Trophoblast cell (in vitro differentiated cells and primary cell): Measurements from ENCODE around the gene LRRN4CL.
"Not testable (repeated sequence)": the region's sequence is repeated elsewhere in the genome, so short reads cannot be mapped to it uniquely, and the experiment has no call there.

Source experiments
- DNase-seq, 2 donors: peaks; one replicate each; pipeline ENCODE4 v3.0.0-alpha.2; 2016
- H2AFZ ChIP-seq: 2 replicates; pipeline ENCODE4 v1.6.1; 2013; ENCODE audit warnings: low read length, moderate library complexity, mild to moderate bottlenecking; ENCODE audit not compliant: insufficient read depth, poor library complexity
- H2AK5ac ChIP-seq: 2 replicates; pipeline ENCODE4 v1.6.1; 2013; ENCODE audit warnings: mild to moderate bottlenecking, low read length
- H2BK120ac ChIP-seq: 2 replicates; pipeline ENCODE4 v1.6.1; 2013; ENCODE audit warnings: low read length, mild to moderate bottlenecking, moderate library complexity; ENCODE audit not compliant: insufficient read depth, poor library complexity
- H2BK12ac ChIP-seq: 2 replicates; pipeline ENCODE4 v1.6.1; 2013; ENCODE audit warnings: mild to moderate bottlenecking, low read length, moderate library complexity
- H2BK5ac ChIP-seq: 2 replicates; pipeline ENCODE4 v1.6.1; 2013; ENCODE audit warnings: low read length, low read depth, moderate library complexity, mild to moderate bottlenecking; ENCODE audit not compliant: poor library complexity
- H3K14ac ChIP-seq: 2 replicates; pipeline ENCODE4 v1.6.1; 2013; ENCODE audit warnings: mild to moderate bottlenecking, low read length
- H3K18ac ChIP-seq: 2 replicates; pipeline ENCODE4 v1.6.1; 2013; ENCODE audit warnings: mild to moderate bottlenecking, low read length
- H3K23ac ChIP-seq: 2 replicates; pipeline ENCODE4 v1.6.1; 2013; ENCODE audit warnings: low read length
- H3K27ac ChIP-seq: 2 replicates; pipeline ENCODE4 v1.5.1; 2013; ENCODE audit warnings: low read depth, mild to moderate bottlenecking, inconsistent platforms, low read length, moderate library complexity
- H3K27me3 ChIP-seq: 2 replicates; pipeline ENCODE4 v1.6.1; 2013; ENCODE audit warnings: inconsistent platforms, mild to moderate bottlenecking, low read length, moderate library complexity; ENCODE audit not compliant: insufficient read depth
- H3K36me3 ChIP-seq, 2 experiments: 1 replicate in 1 of 2; 2 replicates in 1 of 2; pipeline ENCODE4 v1.6.1; 2013; ENCODE audit warnings: low read length in 2 of 2, mild to moderate bottlenecking in 2 of 2, moderate library complexity in 1 of 2; ENCODE audit not compliant: insufficient read depth in 2 of 2, control insufficient read depth in 1 of 2
- H3K4ac ChIP-seq: 2 replicates; pipeline ENCODE4 v1.6.1; 2013; ENCODE audit warnings: low read depth, mild to moderate bottlenecking, low read length, moderate library complexity
- H3K4me1 ChIP-seq, 2 experiments: 1 replicate in 1 of 2; 2 replicates in 1 of 2; pipeline ENCODE4 v1.6.1; 2013; ENCODE audit warnings: low read length in 2 of 2, mild to moderate bottlenecking in 2 of 2, moderate library complexity in 1 of 2; ENCODE audit not compliant: insufficient read depth in 2 of 2, control insufficient read depth in 1 of 2
- H3K4me2 ChIP-seq: 2 replicates; pipeline ENCODE4 v1.6.1; 2013; ENCODE audit warnings: inconsistent platforms, mild to moderate bottlenecking, low read length, moderate library complexity
- H3K4me3 ChIP-seq: 2 replicates; pipeline ENCODE4 v1.5.1; 2013; ENCODE audit warnings: mild to moderate bottlenecking, low read depth, low read length, inconsistent platforms
- H3K79me1 ChIP-seq: one replicate; pipeline ENCODE4 v1.6.1; 2013; ENCODE audit warnings: low read length
- H3K79me2 ChIP-seq: 2 replicates; pipeline ENCODE4 v1.6.1; 2013; ENCODE audit warnings: low read length, mild to moderate bottlenecking; ENCODE audit not compliant: control insufficient read depth, insufficient read depth, poor library complexity
- H3K9ac ChIP-seq: 2 replicates; pipeline ENCODE4 v1.6.1; 2013; ENCODE audit warnings: mild to moderate bottlenecking, low read length
- H3K9me3 ChIP-seq: 2 replicates; pipeline ENCODE4 v1.6.1; 2013; ENCODE audit warnings: low read depth, mild to moderate bottlenecking, control low read depth, inconsistent platforms, low read length; ENCODE audit not compliant: insufficient read depth
- H4K12ac ChIP-seq: 2 replicates; pipeline ENCODE4 v1.6.1; 2013; ENCODE audit warnings: low read depth, mild to moderate bottlenecking, low read length, moderate library complexity
- H4K8ac ChIP-seq: 2 replicates; pipeline ENCODE4 v1.6.1; 2013; ENCODE audit warnings: low read depth, mild to moderate bottlenecking, low read length, moderate library complexity
- H4K91ac ChIP-seq: one replicate; pipeline ENCODE4 v1.6.1; 2013; ENCODE audit warnings: low read depth, mild to moderate bottlenecking, low read length, moderate library complexity
- WGBS: extraction: QIAGEN DNeasy Blood & Tissue Kit; methylation state at CpG from one replicate; pipeline ENCODE4 v1.1.7; 2013; ENCODE audit warnings: missing lambda C conversion rate; ENCODE audit not compliant: insufficient read length, insufficient coverage; ENCODE audit errors: extremely low coverage; 5-methylcytosine and 5-hydroxymethylcytosine counted together

The LRRN4CL gene

GRCh38 chr11:62702246-62702645 lies 12.9 kb upstream of the LRRN4CL start:
- no peak overlapping the region for H4K91ac ChIP-seq
- H3K27me3 ChIP-seq, result no peaks in the 10 kb centered on the region

GRCh38 chr11:62694455-62695167 lies 5.3 kb upstream of the LRRN4CL start:
- Histone ChIP-seq H3K36me3 (peaks cover 41 to 44% of the 10 kb centered on the region in 2 experiments), H2AFZ (no peak overlapping the region), H4K12ac (no peak overlapping the region), H3K4me1 (no peaks in the 10 kb centered on the region), H2BK5ac (no peak overlapping the region), H4K91ac (no peak overlapping the region), H3K4ac (no peak overlapping the region), H3K79me2 (no peaks in the 10 kb centered on the region), H3K9ac (no peak overlapping the region), H2BK12ac (no peak overlapping the region), H3K9me3 (no peaks in the 10 kb centered on the region), H3K27ac (no peak overlapping the region), H3K79me1 (no peaks in the 10 kb centered on the region), H3K18ac (no peak overlapping the region), H3K14ac (no peak overlapping the region), H4K8ac (no peak overlapping the region), H2AK5ac (no peak overlapping the region), H3K4me2 (no peak overlapping the region), H3K23ac (no peak overlapping the region), H3K4me3 (no peak overlapping the region), H2BK120ac (no peak overlapping the region), H3K27me3 (no peaks in the 10 kb centered on the region)
- peak; percentile 71 to 83 for DNase-seq
- no CpG with 5 or more reads among the region's 14 CpGs for WGBS

More at GRCh38 chr11:62702246-62702645, 12.9 kb upstream of the LRRN4CL start:
- H4K12ac ChIP-seq, result no peak overlapping the region
- H3K36me3 ChIP-seq, result peaks cover 9 to 14% of the 10 kb centered on the region in 2 experiments
- no CpG with 5 or more reads among the region's 11 CpGs for WGBS
- H3K4me2 ChIP-seq, result no peak overlapping the region
- peaks cover 7% of the 10 kb centered on the region for H3K79me1 ChIP-seq
- no peak overlapping the region for H3K4me3 ChIP-seq
- no peak overlapping the region for H3K14ac ChIP-seq
- H3K18ac ChIP-seq, result no peak overlapping the region
- peaks cover 2% of the 10 kb centered on the region for H3K79me2 ChIP-seq
- no peaks in the 10 kb centered on the region for H3K9me3 ChIP-seq
- peak; percentile 79 to 88 for DNase-seq
- no peak overlapping the region for H3K4ac ChIP-seq
- H3K9ac ChIP-seq, result no peak overlapping the region
- peaks cover 12% of the 10 kb centered on the region in 2 experiments for H3K4me1 ChIP-seq
- H2BK5ac ChIP-seq, result no peak overlapping the region
- no peak overlapping the region for H3K23ac ChIP-seq
- H2BK12ac ChIP-seq, result no peak overlapping the region
- no peak overlapping the region for H2AFZ ChIP-seq
- no peak overlapping the region for H4K8ac ChIP-seq
- H3K27ac ChIP-seq, result no peak overlapping the region
- no peak overlapping the region for H2BK120ac ChIP-seq
- H2AK5ac ChIP-seq, result no peak overlapping the region

GRCh38 chr11:62693624-62694023 lies 4.3 kb upstream of the LRRN4CL start:
- H3K4ac ChIP-seq, H2AK5ac ChIP-seq, H4K12ac ChIP-seq, H3K4me2 ChIP-seq, H3K4me3 ChIP-seq, H2BK12ac ChIP-seq, H2AFZ ChIP-seq, H3K79me2 ChIP-seq, DNase-seq, H3K9me3 ChIP-seq, H3K27ac ChIP-seq, H3K9ac ChIP-seq, H3K14ac ChIP-seq, H3K79me1 ChIP-seq, H3K27me3 ChIP-seq, H3K23ac ChIP-seq, H3K4me1 ChIP-seq, H3K18ac ChIP-seq, H4K91ac ChIP-seq, H4K8ac ChIP-seq, H2BK120ac ChIP-seq, H2BK5ac ChIP-seq: not testable (repeated sequence)
- peaks cover 40 to 44% of the 10 kb centered on the region in 2 experiments for H3K36me3 ChIP-seq
- no CpG with 5 or more reads among the region's 4 CpGs for WGBS

- H2AFZ ChIP-seq, result no peak overlapping the region
- H3K18ac ChIP-seq, result no peak overlapping the region
- H3K27me3 ChIP-seq, result no peaks in the 10 kb centered on the region
- no peaks in the 10 kb centered on the region for H3K4me1 ChIP-seq
- H3K79me1 ChIP-seq, result no peaks in the 10 kb centered on the region
- no peak overlapping the region for H3K4me2 ChIP-seq
- H3K4ac ChIP-seq, result no peak overlapping the region
- H2AK5ac ChIP-seq, result no peak overlapping the region
- H3K79me2 ChIP-seq, result no peaks in the 10 kb centered on the region
- H2BK12ac ChIP-seq, result no peak overlapping the region
- no peak overlapping the region for H2BK120ac ChIP-seq
- no peak overlapping the region for H2BK5ac ChIP-seq
- no peak overlapping the region for H3K27ac ChIP-seq
- no peak overlapping the region for H3K23ac ChIP-seq
- H4K12ac ChIP-seq, result no peak overlapping the region
- H4K8ac ChIP-seq, result no peak overlapping the region
- no peak for DNase-seq
- H3K9ac ChIP-seq, result no peak overlapping the region
- H3K9me3 ChIP-seq, result no peaks in the 10 kb centered on the region
- H4K91ac ChIP-seq, result no peak overlapping the region
- H3K36me3 ChIP-seq, result peaks cover 34 to 36% of the 10 kb centered on the region in 2 experiments
- WGBS, result no CpG with 5 or more reads among the region's 1 CpG
- H3K14ac ChIP-seq, result no peak overlapping the region
- no peak overlapping the region for H3K4me3 ChIP-seq
Observed at GRCh38 chr11:62688491-62688890, 839 bp downstream of the LRRN4CL start.
